Stimulated activated CD8-positive, alpha-beta memory T cell treated with anti-CD3 and anti-CD28 coated beads, Interleukin-2, amount 100 ng/mL, for 1 hour (primary cell): ENCODE data around the gene ZNF358.

Experiments
- DNase-seq, 2 donors: peaks; one replicate each; pipeline ENCODE4 v3.0.0-alpha.2; 2020; ENCODE audit warnings: low read depth in 2 of 2

Gene ZNF358

DNA sequence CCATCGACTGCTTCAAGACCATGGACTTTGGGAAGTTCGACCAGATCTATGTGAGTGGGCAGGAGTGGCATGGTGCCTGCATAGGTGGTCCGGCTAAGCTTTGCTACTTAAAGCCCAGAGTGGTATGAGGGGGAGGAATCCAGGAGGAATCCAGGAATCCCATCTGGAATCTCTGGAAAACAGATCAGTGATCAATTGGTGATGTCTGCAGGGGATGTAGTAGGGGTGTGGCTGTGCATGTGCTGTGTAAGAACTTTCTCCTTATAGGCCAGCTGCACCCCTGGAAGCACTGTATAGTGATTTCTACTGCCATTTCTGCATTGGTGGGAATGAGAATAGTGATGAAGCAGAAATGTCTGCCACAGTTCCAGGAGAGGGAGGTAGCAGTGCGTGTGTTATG, 43.2 kb downstream of the ZNF358 start:
- no peak for DNase-seq

DNA sequence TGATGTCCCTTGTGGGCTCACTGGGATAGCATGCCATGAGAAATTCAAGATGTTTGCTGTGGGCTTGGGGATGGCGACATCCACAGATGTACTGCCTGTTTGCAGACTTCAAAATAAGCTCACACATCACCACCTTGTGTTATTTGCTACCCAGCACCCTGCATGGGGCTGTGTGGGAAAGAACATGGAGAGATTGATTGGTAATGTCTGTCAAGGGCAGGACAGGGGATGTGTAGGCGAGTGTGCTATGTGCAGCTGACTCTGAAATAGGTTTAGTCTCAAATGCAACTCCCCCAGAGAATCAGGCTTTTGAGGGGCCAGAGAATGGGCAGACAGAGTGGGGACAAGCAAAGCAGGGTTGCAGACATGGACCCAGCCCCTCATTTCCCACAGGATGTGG, 44.4 kb downstream of the ZNF358 start:
- no peak for DNase-seq

DNA sequence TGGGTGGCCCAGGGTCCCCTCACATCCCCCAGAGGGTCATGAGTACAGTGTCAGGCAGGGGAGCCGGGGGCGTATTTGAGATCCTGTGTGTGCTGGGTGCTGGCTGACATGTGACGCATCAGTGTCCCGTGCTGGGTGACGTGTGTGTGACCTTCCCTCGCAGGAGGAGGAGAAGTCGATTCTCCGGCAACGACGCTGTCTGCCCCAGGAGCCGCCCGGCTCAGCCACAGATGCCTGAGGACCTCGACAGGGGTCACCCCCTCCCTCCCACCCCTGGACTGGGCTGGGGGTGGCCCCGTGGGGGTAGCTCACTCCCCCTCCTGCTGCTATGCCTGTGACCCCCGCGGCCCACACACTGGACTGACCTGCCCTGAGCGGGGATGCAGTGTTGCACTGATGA, 45.4 kb downstream of the ZNF358 start:
- DNase-seq, result no peak

DNA sequence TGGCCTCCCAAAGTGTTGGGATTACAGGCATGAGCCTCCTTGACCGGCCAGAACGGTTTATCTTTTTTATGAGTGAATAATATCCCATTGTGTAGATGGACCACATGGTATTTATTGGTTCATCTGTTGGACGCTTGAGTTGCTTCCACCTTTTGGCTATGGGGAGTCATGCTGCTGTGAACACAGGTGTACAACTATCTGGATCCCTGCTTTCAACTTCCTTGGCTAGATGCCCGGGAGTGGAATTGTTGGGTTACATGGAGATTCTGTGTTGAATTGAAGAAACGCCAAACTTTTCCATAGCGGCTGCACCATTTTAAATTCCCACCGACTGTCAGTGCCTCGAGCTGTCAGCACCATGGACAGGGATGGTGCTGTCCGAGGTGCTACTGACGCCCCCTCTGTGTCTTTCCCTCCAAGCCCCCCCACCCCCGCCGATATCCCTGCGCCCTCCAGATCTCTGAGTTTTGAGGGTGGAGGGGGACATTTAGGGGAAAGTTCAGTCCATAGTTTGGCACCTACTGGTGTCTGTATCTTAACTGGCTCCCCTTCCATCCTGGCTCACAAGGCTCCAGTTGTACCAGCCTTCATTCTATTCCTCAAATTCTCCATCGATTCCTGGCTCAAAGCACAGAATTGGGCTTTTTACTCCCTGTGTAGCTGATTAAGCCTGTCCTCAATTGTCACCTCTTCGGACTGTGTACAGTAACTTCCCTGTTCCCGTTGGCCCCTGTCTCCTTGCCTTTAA, 46.9 kb downstream of the ZNF358 start:
- DNase-seq, result no peak

DNA sequence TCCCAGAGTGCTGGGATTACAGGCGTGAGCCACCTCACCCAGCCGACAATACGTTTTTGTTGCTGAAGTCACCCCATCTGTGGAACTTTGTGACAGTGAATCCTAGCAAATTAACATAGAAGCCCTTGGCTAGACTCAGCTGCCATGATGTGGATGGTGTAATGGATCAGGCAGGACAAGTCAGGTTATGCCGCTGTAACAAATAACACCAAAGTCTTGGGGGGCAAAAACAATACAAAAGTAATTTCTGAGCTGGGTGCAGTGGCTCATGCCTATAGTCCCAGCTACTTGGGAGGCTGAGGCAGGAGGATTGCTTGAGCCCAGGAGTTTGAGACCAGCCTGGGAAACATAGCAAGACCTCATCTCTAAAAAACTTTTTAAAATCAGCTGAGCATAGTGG, 49.0 kb downstream of the ZNF358 start:
- DNase-seq, result no peak

DNA sequence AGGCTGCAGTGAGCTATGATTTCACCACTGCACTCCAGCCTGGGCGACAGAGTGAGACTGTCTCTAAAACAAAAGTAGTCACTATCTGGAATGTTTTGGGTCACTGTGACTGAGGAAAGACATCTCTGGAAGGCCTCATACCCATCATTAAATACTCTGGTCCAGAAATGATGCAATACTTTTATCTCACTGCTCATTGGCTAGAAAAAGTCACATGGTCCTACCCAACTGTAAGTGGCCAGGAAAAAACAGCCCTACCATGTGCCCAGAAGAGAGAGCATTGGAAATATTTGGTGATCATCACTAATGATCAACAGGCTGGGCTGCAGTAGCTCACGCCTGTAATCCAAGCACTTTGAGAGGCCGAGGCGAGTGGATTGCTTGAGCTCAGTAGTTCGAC, 49.4 kb downstream of the ZNF358 start:
- DNase-seq, result no peak
